Measurements from ENCODE around the gene KBTBD13. TPM values are rescaled to one million over a fixed set of nuclear protein-coding genes. Genes with fewer than 3 reads are reported as not detected.

KBTBD13 gene
- total and polyA plus RNA-seq, 7 donors: 0.03 TPM; not detected in 6

- no peak for TF ChIP-seq POLR2A (IDR thresholded peaks at IDR 0.05)
- TF ChIP-seq EP300 (IDR thresholded peaks at IDR 0.05): no peak
- no peak for TF ChIP-seq CTCF (IDR thresholded peaks at IDR 0.05)
- TF ChIP-seq POLR2AphosphoS5 (IDR thresholded peaks at IDR 0.05): no peak
- 91 to 92% methylated on average over 11 of the region's 11 CpGs for WGBS, 2 donors
- H3K9me3 ChIP-seq: no peaks in the 10 kb centered on the region
- H3K4me3 ChIP-seq: no peak overlapping the region
- no peaks in the 10 kb centered on the region for H3K36me3 ChIP-seq
- intact Hi-C loops (cut with DNase I): no loop called here
- H3K27ac ChIP-seq: no peak overlapping the region
- no peaks in the 10 kb centered on the region for H3K27me3 ChIP-seq
- DNase-seq: no peak
- H3K4me1 ChIP-seq: peaks cover 0 to 12% (median 9%) of the 10 kb centered on the region in 4 donors
Observed at GRCh38 chr15:65034719-65035118, 41.8 kb upstream of the KBTBD13 start.

DNA sequence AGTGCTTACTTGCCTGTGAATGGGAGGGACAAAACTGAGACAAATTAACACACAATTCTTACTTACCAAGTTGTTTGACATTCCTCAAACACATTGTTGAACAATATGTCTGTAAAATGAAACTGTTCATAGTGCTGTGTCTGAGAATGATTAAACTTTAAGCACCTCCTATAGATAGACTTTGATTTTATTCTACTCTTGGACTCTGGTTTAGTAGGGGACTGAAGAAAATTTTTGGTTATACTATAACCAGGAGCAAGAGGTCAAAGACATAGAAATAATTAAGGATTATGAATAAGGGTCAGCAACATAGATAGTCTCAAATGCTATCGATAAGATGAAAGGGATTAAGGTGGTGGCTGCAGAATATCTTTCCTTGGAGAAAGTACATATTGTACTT is 39.2 kb upstream of the KBTBD13 start:
- Histone ChIP-seq H3K27me3 (no peaks in the 10 kb centered on the region), H3K36me3 (no peaks in the 10 kb centered on the region), H3K27ac (no peak overlapping the region), H3K4me3 (no peak overlapping the region), H3K9me3 (no peaks in the 10 kb centered on the region), H3K4me1 (peaks cover 0 to 12% (median 9%) of the 10 kb centered on the region in 4 donors)
- intact Hi-C loops (cut with DNase I): no loop called here
- TF ChIP-seq EP300 (IDR thresholded peaks at IDR 0.05) (no peak), POLR2AphosphoS5 (IDR thresholded peaks at IDR 0.05) (no peak), POLR2A (IDR thresholded peaks at IDR 0.05) (no peak), CTCF (IDR thresholded peaks at IDR 0.05) (no peak)
- no peak for DNase-seq
- 23 to 71% methylated on average over 1 of the region's 1 CpG for WGBS, 2 donors

DNA sequence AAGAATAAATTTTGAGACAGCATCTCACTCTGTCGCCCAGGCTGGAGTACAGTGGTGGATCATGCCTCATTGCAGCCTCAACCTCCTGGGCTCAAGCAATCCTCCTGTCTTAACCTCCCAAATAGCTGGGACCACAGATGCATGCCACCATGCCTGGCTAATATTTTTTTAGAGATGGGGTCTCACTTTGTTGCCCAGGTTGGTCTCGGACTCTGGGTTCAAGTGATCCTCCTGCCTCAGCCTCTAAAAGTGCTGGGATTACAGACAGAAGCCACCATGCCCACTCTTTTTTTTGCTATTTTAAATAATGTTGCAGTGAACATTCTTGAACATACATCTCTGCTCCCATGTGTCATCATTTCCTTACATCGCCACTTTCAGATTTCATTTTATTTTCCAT is 38.1 kb upstream of the KBTBD13 start:
- H3K4me3 ChIP-seq: no peak overlapping the region
- TF ChIP-seq CTCF (IDR thresholded peaks at IDR 0.05) (no peak), EP300 (IDR thresholded peaks at IDR 0.05) (no peak), POLR2AphosphoS5 (IDR thresholded peaks at IDR 0.05) (no peak), POLR2A (IDR thresholded peaks at IDR 0.05) (no peak)
- no peaks in the 10 kb centered on the region for H3K36me3 ChIP-seq
- DNase-seq: no peak
- H3K4me1 ChIP-seq: peaks cover 0 to 16% (median 9%) of the 10 kb centered on the region in 4 donors
- 96% methylated on average over 3 of the region's 3 CpGs for WGBS, 2 donors
- H3K9me3 ChIP-seq: no peaks in the 10 kb centered on the region
- intact Hi-C loops (cut with DNase I): no loop called here
- H3K27ac ChIP-seq: no peak overlapping the region
- H3K27me3 ChIP-seq: no peaks in the 10 kb centered on the region

- Histone ChIP-seq H3K36me3 (no peaks in the 10 kb centered on the region), H3K27ac (no peak overlapping the region)
Observed at GRCh38 chr15:65038836-65039235, 37.7 kb upstream of the KBTBD13 start.

More at GRCh38 chr15:65038836-65039235, 37.7 kb upstream of the KBTBD13 start:
- H3K27me3 ChIP-seq: no peaks in the 10 kb centered on the region
- TF ChIP-seq CTCF (IDR thresholded peaks at IDR 0.05) (no peak), POLR2A (IDR thresholded peaks at IDR 0.05) (no peak), EP300 (IDR thresholded peaks at IDR 0.05) (no peak), POLR2AphosphoS5 (IDR thresholded peaks at IDR 0.05) (no peak)
- intact Hi-C loops (cut with DNase I): no loop called here
- H3K4me1 ChIP-seq: peaks cover 0 to 13% (median 5%) of the 10 kb centered on the region in 4 donors
- no peaks in the 10 kb centered on the region for H3K9me3 ChIP-seq
- no peak for DNase-seq
- 79 to 88% methylated on average over 5 of the region's 5 CpGs for WGBS, 2 donors
- H3K4me3 ChIP-seq: no peak overlapping the region
